Prostate gland (tissue), 2 donors: Measurements from ENCODE around the gene PRKAG3. TPM values are rescaled to one million over a fixed set of nuclear protein-coding genes. Genes with fewer than 3 reads are reported as not detected.

ENCODE experiments used
- DNase-seq: peaks from one replicate; pipeline ENCODE4 v3.0.0-alpha.2; 2019; ENCODE audit warnings: low spot score
- H3K27ac ChIP-seq, 2 donors: fragments of 200-600 bp; sonication (generic); 2 replicates each; pipeline ENCODE4 v1.5.1; 2017 to 2019
- H3K27me3 ChIP-seq: fragments of 200-600 bp; sonication (generic); replicated peaks from 2 replicates; pipeline ENCODE4 v1.5.1; 2019; ENCODE audit not compliant: insufficient read depth
- H3K36me3 ChIP-seq, 2 donors: fragments of 200-600 bp; sonication (generic); 1 replicate in 1 of 2; 2 replicates in 1 of 2; pipeline versions ENCODE4 v1.5.1 to v1.8.1; 2017 to 2019
- H3K4me1 ChIP-seq: fragments of 200-600 bp; sonication (generic); replicated peaks from 2 replicates; pipeline ENCODE4 v1.5.1; 2019
- H3K4me3 ChIP-seq, 2 donors: fragments of 200-600 bp; sonication (generic); 2 replicates each; pipeline ENCODE4 v1.5.1; 2017 to 2019
- H3K9me3 ChIP-seq: fragments of 200-600 bp; sonication (generic); 2 replicates; pipeline ENCODE4 v1.5.1; 2017
- POLR2A ChIP-seq: fragments of 450-650 bp; IDR thresholded peaks from one replicate; pipeline ENCODE4 v1.6.1; 2016; ENCODE audit warnings: antibody characterized with exemption, mild to moderate bottlenecking
- POLR2AphosphoS5 ChIP-seq: sonication (generic); formaldehyde crosslinking; IDR thresholded peaks from one replicate; pipeline ENCODE4 v1.6.1; 2017; ENCODE audit warnings: antibody characterized with exemption
- WGBS: methylation state at CpG from one replicate; pipeline ENCODE4 v1.1.5; 2018; 5-methylcytosine and 5-hydroxymethylcytosine counted together
- intact Hi-C: fragments of 100-400 bp; cut with DNase I; formaldehyde crosslinking; loops from one replicate; pipeline ENCODE4 v1.14.2; 2022
- total RNA-seq, 2 donors: library from RNA; depleted of rRNA; stranded (reverse); fragments of >200 nt; gene quantifications; one replicate each; pipeline ENCODE4 v1.1.0, GENCODE V29; 2016
- TF ChIP-seq, protein P1 (sequence below), 4 experiments: fragments of 200-600 bp in 2 of 4; fragments of 450-650 bp in 2 of 4; sonication (generic) in 2 of 4; IDR thresholded peaks; 1 replicate in 3 of 4; 2 replicates in 1 of 4; pipeline ENCODE4 v1.5.1; 2016 to 2019; ENCODE audit warnings: antibody characterized with exemption in 4 of 4, mild to moderate bottlenecking in 2 of 4, moderate library complexity in 2 of 4

Gene PRKAG3
- total RNA-seq, 2 donors from 2014 or later, result 0.14 TPM; not detected in 1

DNA sequence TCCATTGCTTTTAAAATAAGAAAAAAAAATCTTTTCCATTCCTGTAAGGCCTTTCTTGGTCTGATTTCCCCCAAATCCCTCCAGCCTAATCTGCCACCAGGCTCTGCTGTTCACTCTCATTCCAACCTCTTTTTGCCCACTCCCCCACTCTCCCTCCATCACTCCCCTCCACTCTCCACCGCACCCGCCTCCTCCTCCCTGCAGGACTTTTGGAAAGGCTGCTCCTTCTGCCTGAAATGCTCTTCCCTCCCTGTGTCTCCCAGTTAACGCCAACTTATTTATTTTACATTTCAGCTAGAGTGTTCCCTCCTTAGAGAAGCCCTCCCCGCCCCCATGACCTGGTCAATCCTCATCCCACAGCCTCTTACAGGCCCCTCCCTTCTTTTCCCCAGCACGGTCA, 23.3 kb upstream of the PRKAG3 start:
- H3K27me3 ChIP-seq, result no peaks in the 10 kb centered on the region
- TF ChIP-seq POLR2A, result no peak
- TF ChIP-seq POLR2AphosphoS5, result no peak
- TF ChIP-seq, protein P1, sequence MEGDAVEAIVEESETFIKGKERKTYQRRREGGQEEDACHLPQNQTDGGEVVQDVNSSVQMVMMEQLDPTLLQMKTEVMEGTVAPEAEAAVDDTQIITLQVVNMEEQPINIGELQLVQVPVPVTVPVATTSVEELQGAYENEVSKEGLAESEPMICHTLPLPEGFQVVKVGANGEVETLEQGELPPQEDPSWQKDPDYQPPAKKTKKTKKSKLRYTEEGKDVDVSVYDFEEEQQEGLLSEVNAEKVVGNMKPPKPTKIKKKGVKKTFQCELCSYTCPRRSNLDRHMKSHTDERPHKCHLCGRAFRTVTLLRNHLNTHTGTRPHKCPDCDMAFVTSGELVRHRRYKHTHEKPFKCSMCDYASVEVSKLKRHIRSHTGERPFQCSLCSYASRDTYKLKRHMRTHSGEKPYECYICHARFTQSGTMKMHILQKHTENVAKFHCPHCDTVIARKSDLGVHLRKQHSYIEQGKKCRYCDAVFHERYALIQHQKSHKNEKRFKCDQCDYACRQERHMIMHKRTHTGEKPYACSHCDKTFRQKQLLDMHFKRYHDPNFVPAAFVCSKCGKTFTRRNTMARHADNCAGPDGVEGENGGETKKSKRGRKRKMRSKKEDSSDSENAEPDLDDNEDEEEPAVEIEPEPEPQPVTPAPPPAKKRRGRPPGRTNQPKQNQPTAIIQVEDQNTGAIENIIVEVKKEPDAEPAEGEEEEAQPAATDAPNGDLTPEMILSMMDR (IDR thresholded peaks at IDR 0.05), result no peak
- 72% methylated on average over 5 of the region's 5 CpGs for WGBS
- no peaks in the 10 kb centered on the region for H3K36me3 ChIP-seq
- H3K9me3 ChIP-seq, result no peaks in the 10 kb centered on the region
- H3K4me3 ChIP-seq, result no peak overlapping the region
- DNase-seq, result no peak
- H3K4me1 ChIP-seq, result no peaks in the 10 kb centered on the region
- intact Hi-C loops, result no loop called here
- no peak overlapping the region for H3K27ac ChIP-seq

DNA sequence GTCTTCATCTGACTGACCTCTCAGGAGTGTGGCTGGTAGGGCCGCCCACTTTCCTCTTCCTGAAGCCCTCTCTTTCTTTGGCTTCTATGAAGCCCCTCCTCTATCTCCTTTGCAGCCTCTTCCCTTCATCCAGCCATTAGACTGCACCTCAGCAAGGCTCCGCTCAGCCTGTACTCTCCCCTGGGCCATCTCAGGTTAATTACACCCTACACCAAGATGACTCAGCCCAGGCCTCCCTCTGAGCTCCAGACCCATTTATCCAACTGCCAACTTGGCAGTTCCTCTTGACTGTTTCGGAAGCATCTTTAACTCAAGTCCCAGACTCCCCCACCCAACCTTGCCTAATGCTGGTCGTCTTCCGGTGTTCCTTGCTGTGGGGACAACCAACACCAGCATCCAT, 22.2 kb upstream of the PRKAG3 start:
- Histone ChIP-seq H3K27ac (no peak overlapping the region), H3K9me3 (no peaks in the 10 kb centered on the region), H3K27me3 (no peaks in the 10 kb centered on the region), H3K4me1 (no peaks in the 10 kb centered on the region), H3K36me3 (no peaks in the 10 kb centered on the region), H3K4me3 (no peak overlapping the region)
- intact Hi-C loops, result no loop called here
- no peak for DNase-seq
- WGBS, result 56% methylated on average over 5 of the region's 5 CpGs
- TF ChIP-seq, protein P1 (IDR thresholded peaks at IDR 0.05), result no peak
- TF ChIP-seq POLR2AphosphoS5, result no peak

DNA sequence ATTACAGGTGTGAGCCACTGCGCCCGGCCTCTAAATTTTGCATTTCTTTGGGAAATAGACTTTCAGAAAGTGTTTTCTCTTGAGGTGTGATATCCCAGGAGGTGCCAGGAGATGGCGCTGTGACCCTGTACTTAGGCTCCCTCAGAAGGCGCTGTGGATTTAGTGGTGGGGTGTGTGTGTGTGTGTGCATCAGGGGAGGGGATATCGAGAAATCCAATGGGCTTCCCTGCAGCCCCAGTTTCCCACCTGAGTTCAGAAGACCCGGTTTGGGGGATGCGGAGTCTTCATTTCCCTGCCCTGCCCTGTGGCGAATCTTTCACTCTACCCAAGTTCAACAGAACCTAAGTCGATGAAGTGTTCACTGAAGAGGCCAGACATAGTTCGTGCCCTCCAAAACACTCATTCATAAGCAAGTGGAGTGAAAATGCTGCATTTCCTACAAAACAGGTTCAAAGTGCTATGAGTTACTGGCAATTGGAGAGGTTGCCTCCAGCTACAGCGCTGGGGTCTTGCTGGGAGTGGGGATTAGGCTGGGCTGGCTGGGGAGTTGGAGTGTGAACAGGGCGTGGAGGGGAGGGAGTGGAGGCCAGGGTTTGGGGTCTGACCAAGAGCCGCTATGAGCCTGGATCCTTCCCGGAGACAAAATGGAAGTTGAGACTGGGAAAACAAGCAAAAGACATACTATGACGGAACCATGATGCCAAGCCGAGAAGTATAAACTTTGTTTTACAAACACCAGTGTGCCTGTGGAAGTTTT, 21.5 kb upstream of the PRKAG3 start:
- Histone ChIP-seq H3K27ac (no peak overlapping the region), H3K4me3 (no peak overlapping the region), H3K36me3 (no peaks in the 10 kb centered on the region), H3K27me3 (no peaks in the 10 kb centered on the region), H3K4me1 (no peaks in the 10 kb centered on the region), H3K9me3 (no peaks in the 10 kb centered on the region)
- peak; percentile 52 for DNase-seq
- TF ChIP-seq, protein P1 (IDR thresholded peaks at IDR 0.05), result peak; percentile 40 to 78 (median 73)
- TF ChIP-seq POLR2A (no peak), POLR2AphosphoS5 (no peak)
- intact Hi-C loops, result no loop called here
- WGBS, result 31% methylated on average over 16 of the region's 16 CpGs

DNA sequence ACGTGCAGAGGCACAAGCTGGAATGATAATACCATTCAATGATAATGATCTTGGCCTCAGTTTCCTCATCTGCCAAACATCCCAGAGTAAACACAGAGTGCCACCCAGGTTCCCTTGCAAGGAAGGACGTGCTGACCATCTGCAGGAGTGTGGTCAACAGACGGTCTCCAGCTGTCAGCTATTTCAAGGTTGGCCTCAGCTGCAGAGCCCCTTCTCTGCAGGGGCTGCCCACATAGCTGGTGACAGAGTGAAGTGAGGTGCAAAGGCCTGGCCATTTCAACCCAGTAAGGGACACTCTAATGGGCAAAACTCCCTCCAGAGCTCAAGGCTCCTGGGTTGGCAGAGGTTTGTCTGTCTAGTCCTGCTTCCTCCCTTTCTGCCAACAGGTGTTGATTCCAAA, 19.7 kb upstream of the PRKAG3 start:
- Histone ChIP-seq H3K36me3 (no peaks in the 10 kb centered on the region), H3K27me3 (no peaks in the 10 kb centered on the region), H3K4me3 (no peak overlapping the region), H3K27ac (no peak overlapping the region), H3K4me1 (no peaks in the 10 kb centered on the region), H3K9me3 (no peaks in the 10 kb centered on the region)
- TF ChIP-seq, protein P1 (IDR thresholded peaks at IDR 0.05), result no peak
- DNase-seq, result no peak
- 39% methylated on average over 3 of the region's 3 CpGs for WGBS
- intact Hi-C loops, result no loop called here

DNA sequence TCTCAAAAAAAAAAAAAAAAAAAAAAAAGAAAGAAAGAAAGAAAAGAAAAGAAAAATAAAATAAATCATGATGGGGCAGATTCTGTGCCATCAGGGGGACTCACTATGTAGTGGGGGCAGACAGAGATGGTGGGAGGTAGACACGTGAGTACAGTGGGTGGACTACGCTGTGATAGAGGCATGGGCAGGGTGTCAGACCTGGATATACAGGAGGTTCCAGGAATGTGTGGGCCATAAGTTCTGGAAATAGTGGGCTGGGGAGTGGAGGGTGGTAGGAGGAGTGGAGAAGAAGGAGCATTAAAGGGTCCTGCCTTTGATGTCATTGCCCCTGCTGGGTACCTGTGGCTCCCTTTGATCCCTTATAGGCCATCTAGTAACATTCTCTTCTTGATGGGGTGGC, 19.2 kb upstream of the PRKAG3 start:
- WGBS, result 71% methylated on average over 2 of the region's 2 CpGs
- H3K27ac ChIP-seq, result no peak overlapping the region
- TF ChIP-seq POLR2AphosphoS5, result no peak
- TF ChIP-seq POLR2A, result no peak
- TF ChIP-seq, protein P1 (IDR thresholded peaks at IDR 0.05), result no peak
- H3K9me3 ChIP-seq, result no peaks in the 10 kb centered on the region
- no peaks in the 10 kb centered on the region for H3K36me3 ChIP-seq
- H3K27me3 ChIP-seq, result no peaks in the 10 kb centered on the region
- no peak overlapping the region for H3K4me3 ChIP-seq
- DNase-seq, result no peak
- no peaks in the 10 kb centered on the region for H3K4me1 ChIP-seq
- intact Hi-C loops, result no loop called here
